Measurements from ENCODE around the gene ATP6V1G1. TPM values are rescaled to one million over a fixed set of nuclear protein-coding genes. Genes with fewer than 3 reads are reported as not detected.
A peak's percentile ranks its signal among the peaks of the same experiment; 100 is the strongest.

ATP6V1G1 gene
- polyA plus RNA-seq, 1 donor from 2014 or later, result 361 TPM

- Mint-ChIP-seq H3K4me3 (no peak overlapping the region), H3K36me3 (peaks cover 2% of the 10 kb centered on the region), H3K27me3 (no peaks in the 10 kb centered on the region), H3K4me1 (peaks cover 0 to 4% (median 1%) of the 10 kb centered on the region in 3 donors), H3K9me3 (no peaks in the 10 kb centered on the region), H3K27ac (no peak overlapping the region)
Observed at GRCh38 chr9:114633438-114634089, 46.0 kb downstream of the ATP6V1G1 start.

- no peaks in the 10 kb centered on the region for H3K36me3 Mint-ChIP-seq
- H3K27ac Mint-ChIP-seq, result no peak overlapping the region
- H3K27me3 Mint-ChIP-seq, result no peaks in the 10 kb centered on the region
- H3K4me3 Mint-ChIP-seq, result no peak overlapping the region
- H3K4me1 Mint-ChIP-seq, result peaks cover 0 to 4% (median 1%) of the 10 kb centered on the region in 3 donors
- H3K9me3 Mint-ChIP-seq, result no peaks in the 10 kb centered on the region
Observed at GRCh38 chr9:114634387-114634786, 46.8 kb downstream of the ATP6V1G1 start.

DNA sequence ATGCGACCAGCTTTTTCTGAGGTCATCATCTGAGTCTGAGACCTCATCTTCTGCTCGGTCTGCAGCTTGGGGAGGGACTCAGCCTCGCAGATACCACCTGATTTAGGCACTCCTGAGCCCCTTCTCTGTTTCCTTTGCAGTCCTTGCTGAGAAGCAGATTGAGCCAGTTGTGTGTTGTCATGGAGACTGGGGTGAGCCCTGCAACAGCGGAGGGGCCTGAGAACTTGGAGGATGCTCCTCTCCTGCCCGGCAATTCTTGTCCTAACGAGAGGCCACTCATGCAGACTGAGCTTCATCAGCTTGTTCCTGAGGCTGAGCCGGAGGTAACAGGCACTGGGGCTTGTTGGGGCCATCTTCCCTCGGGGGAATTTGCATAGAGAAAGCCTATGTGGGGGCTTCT, 50.8 kb downstream of the ATP6V1G1 start:
- H3K36me3 Mint-ChIP-seq, result no peaks in the 10 kb centered on the region
- H3K27me3 Mint-ChIP-seq, result no peaks in the 10 kb centered on the region
- no peak overlapping the region for H3K27ac Mint-ChIP-seq
- H3K4me1 Mint-ChIP-seq, result peaks cover 5 to 9% (median 7%) of the 10 kb centered on the region in 3 donors
- H3K4me3 Mint-ChIP-seq, result no peak overlapping the region
- no peaks in the 10 kb centered on the region for H3K9me3 Mint-ChIP-seq

DNA sequence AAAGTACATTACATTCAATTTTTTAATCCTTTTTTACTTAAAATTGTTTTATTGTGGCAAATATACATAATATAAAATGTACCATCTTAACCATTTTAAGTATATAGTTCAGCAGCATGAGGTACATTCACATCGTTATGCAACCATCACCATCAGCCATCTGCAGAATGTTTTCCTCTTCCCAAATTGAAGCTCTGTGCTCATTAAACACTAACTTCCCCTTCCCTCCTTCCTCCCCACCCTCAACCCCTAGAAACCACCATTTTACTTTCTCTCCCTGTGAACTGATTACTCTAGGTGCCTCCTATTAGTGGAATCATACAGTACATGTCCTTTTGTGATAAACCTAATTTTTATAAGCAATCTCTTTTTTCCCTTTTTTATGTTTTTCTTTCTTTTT, 54.4 kb downstream of the ATP6V1G1 start:
- Mint-ChIP-seq H3K4me1 (peaks cover 5 to 8% (median 5%) of the 10 kb centered on the region in 3 donors), H3K4me3 (no peak overlapping the region), H3K27me3 (no peaks in the 10 kb centered on the region), H3K27ac (peak overlapping the region in 2 of 3 donors; percentile 4 to 14), H3K36me3 (peaks cover 9% of the 10 kb centered on the region), H3K9me3 (peaks cover 0 to under 1% (median 0%) of the 10 kb centered on the region in 3 donors)

- Mint-ChIP-seq H3K27ac (no peak overlapping the region), H3K36me3 (peaks cover 9% of the 10 kb centered on the region), H3K4me1 (peaks cover 5 to 8% (median 5%) of the 10 kb centered on the region in 3 donors)
Observed at GRCh38 chr9:114643001-114643400, 55.4 kb downstream of the ATP6V1G1 start.

GRCh38 chr9:114643896-114644295, 56.3 kb downstream of the ATP6V1G1 start:
- H3K27ac Mint-ChIP-seq, result peak overlapping the region in 1 of 3 donors; percentile 60
- no peaks in the 10 kb centered on the region for H3K27me3 Mint-ChIP-seq
- H3K9me3 Mint-ChIP-seq, result peaks cover 0 to 4% (median 0%) of the 10 kb centered on the region in 3 donors
- peaks cover 9% of the 10 kb centered on the region for H3K36me3 Mint-ChIP-seq
- H3K4me3 Mint-ChIP-seq, result no peak overlapping the region
- H3K4me1 Mint-ChIP-seq, result peaks cover 5 to 8% (median 5%) of the 10 kb centered on the region in 3 donors

More at GRCh38 chr9:114643001-114643400, 55.4 kb downstream of the ATP6V1G1 start:
- peaks cover 0 to 4% (median 0%) of the 10 kb centered on the region in 3 donors for H3K9me3 Mint-ChIP-seq
- no peak overlapping the region for H3K4me3 Mint-ChIP-seq
- no peaks in the 10 kb centered on the region for H3K27me3 Mint-ChIP-seq

Other genes with a start within 250 kb of the ATP6V1G1 start
- gene AKNA, start 199.8 kb upstream of the ATP6V1G1 start, polyA plus RNA-seq, result 25.4 TPM
- 0.89 TPM for gene WHRN, start 82.3 kb upstream of the ATP6V1G1 start, polyA plus RNA-seq
- gene TMEM268, start 23.5 kb downstream of the ATP6V1G1 start, polyA plus RNA-seq, result 15.9 TPM
- not detected for gene TEX53, start 70.0 kb downstream of the ATP6V1G1 start, polyA plus RNA-seq
- gene TEX48, start 94.4 kb downstream of the ATP6V1G1 start, polyA plus RNA-seq, result not detected
- gene TNFSF15, start 218.3 kb downstream of the ATP6V1G1 start, polyA plus RNA-seq, result 0.03 TPM

Data from IgD-negative memory B cell (primary cell).